Astrocyte (in vitro differentiated cells and primary cell): ENCODE results near the gene BTBD8. TPM values are rescaled to one million over a fixed set of nuclear protein-coding genes. Genes with fewer than 3 reads are reported as not detected.

Experiments used
- DNase-seq: peaks from one replicate; pipeline ENCODE4 v3.0.0-alpha.2; 2010; ENCODE audit warnings: low read depth
- FAIRE-seq: peaks from 2 replicates; lab custom pipeline; 2011; peaks lifted over from hg19 to GRCh38; lab: Jason Lieb, UNC
- H2AFZ ChIP-seq: 2 replicates; pipeline ENCODE4 v1.6.0; 2012; ENCODE audit warnings: low read depth, low read length, inconsistent platforms
- H3K27ac ChIP-seq: 2 replicates; pipeline ENCODE4 v1.5.1; 2011; ENCODE audit warnings: low read depth, low read length, inconsistent platforms
- H3K27me3 ChIP-seq: 2 replicates; pipeline ENCODE4 v1.6.0; 2011; ENCODE audit warnings: low read length, inconsistent platforms; ENCODE audit not compliant: insufficient read depth
- H3K36me3 ChIP-seq: 2 replicates; pipeline ENCODE4 v1.5.1; 2011; ENCODE audit warnings: low read length, inconsistent platforms; ENCODE audit not compliant: insufficient read depth
- H3K4me1 ChIP-seq: 2 replicates; pipeline ENCODE4 v1.5.1; 2011; ENCODE audit warnings: low read length, inconsistent platforms; ENCODE audit not compliant: insufficient read depth
- H3K4me2 ChIP-seq: 2 replicates; pipeline ENCODE4 v1.6.0; 2012; ENCODE audit warnings: low read length, inconsistent platforms
- H3K4me3 ChIP-seq: 2 replicates; pipeline ENCODE4 v1.5.1; 2011; ENCODE audit warnings: low read depth, mild to moderate bottlenecking, low read length, inconsistent platforms; ENCODE audit not compliant: insufficient read depth
- H3K79me2 ChIP-seq: 2 replicates; pipeline ENCODE4 v1.6.0; 2012; ENCODE audit warnings: mild to moderate bottlenecking, low read length, inconsistent platforms; ENCODE audit not compliant: insufficient read depth
- H3K9ac ChIP-seq: 2 replicates; pipeline ENCODE4 v1.6.0; 2012; ENCODE audit warnings: mild to moderate bottlenecking, low read length, inconsistent platforms
- H3K9me3 ChIP-seq: 2 replicates; pipeline ENCODE4 v1.5.1; 2012; ENCODE audit warnings: low read depth, mild to moderate bottlenecking, low read length, inconsistent platforms; ENCODE audit not compliant: insufficient read depth
- H4K20me1 ChIP-seq: 2 replicates; pipeline ENCODE4 v1.6.0; 2012; ENCODE audit warnings: low read length, inconsistent platforms; ENCODE audit not compliant: insufficient read depth
- H3K27ac Mint-ChIP-seq: one replicate; pipeline ENCODE4 v1.8.0; 2021; ENCODE audit warnings: mild to moderate bottlenecking, mixed read lengths; ENCODE audit not compliant: unreplicated experiment
- H3K27me3 Mint-ChIP-seq: one replicate; pipeline ENCODE4 v1.8.0; 2021; ENCODE audit warnings: low read depth, mixed read lengths; ENCODE audit not compliant: unreplicated experiment
- H3K36me3 Mint-ChIP-seq: one replicate; pipeline ENCODE4 v1.8.0; 2021; ENCODE audit warnings: low read depth, mixed read lengths; ENCODE audit not compliant: unreplicated experiment
- H3K4me1 Mint-ChIP-seq: one replicate; pipeline ENCODE4 v1.8.0; 2021; ENCODE audit warnings: low read depth, mixed read lengths; ENCODE audit not compliant: unreplicated experiment
- H3K4me3 Mint-ChIP-seq: one replicate; pipeline ENCODE4 v1.8.0; 2021; ENCODE audit warnings: mild to moderate bottlenecking, moderate library complexity, mixed read lengths; ENCODE audit not compliant: unreplicated experiment
- H3K9me3 Mint-ChIP-seq: one replicate; pipeline ENCODE4 v1.8.0; 2021; ENCODE audit warnings: mild to moderate bottlenecking, mixed read lengths; ENCODE audit not compliant: unreplicated experiment
- CTCF ChIP-seq: IDR thresholded peaks from 2 replicates; pipeline ENCODE4 v1.5.1; 2011; ENCODE audit warnings: low read depth, mild to moderate bottlenecking, inconsistent platforms, low read length, moderate library complexity; ENCODE audit not compliant: insufficient read depth
- EZH2 ChIP-seq: IDR thresholded peaks from 2 replicates; pipeline ENCODE4 v1.6.1; 2012; ENCODE audit warnings: mild to moderate bottlenecking, low read length, inconsistent platforms; ENCODE audit not compliant: insufficient read depth
- total RNA-seq: library from RNA; stranded (reverse); gene quantifications from 2 replicates; pipeline ENCODE4 v1.2.1, GENCODE V29; 2021

The BTBD8 gene
- total RNA-seq, 1 donor from 2014 or later: 1.8 TPM

DNA sequence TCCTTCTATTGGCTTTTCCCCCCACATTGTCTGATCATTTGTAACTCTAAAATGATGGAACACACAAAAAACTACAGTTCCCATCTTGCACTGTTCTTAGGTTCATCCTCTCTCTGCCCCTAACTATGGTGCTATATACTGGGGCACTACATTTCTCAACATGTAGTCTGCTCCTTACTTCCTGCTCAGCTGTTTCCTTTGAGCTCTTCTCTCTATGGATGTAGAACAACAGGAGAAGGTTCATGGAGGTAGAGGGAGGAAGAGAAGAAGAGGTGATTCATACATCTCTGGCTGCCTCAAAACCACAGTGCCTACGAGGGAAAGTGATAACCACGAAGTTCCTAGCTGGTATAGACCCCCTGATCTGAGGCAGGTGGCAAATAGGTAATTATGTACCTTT lies 130.6 kb downstream of the BTBD8 start:
- Histone ChIP-seq H4K20me1 (no peaks in the 10 kb centered on the region), H3K27ac (peak overlapping the region; percentile 29), H3K36me3 (no peaks in the 10 kb centered on the region), H3K4me1 (peaks cover 3% of the 10 kb centered on the region), H3K79me2 (no peaks in the 10 kb centered on the region), H3K27me3 (no peaks in the 10 kb centered on the region), H3K4me3 (no peak overlapping the region), H2AFZ (no peak overlapping the region), H3K4me2 (peak overlapping the region; percentile 40), H3K9ac (no peak overlapping the region), H3K9me3 (no peaks in the 10 kb centered on the region)
- peak; percentile 41 for FAIRE-seq
- H3K9me3 Mint-ChIP-seq: no peaks in the 10 kb centered on the region
- peaks cover 9% of the 10 kb centered on the region for H3K4me1 Mint-ChIP-seq
- TF ChIP-seq CTCF (no peak), EZH2 (no peak)
- DNase-seq: peak; percentile 53
- H3K27me3 Mint-ChIP-seq: no peaks in the 10 kb centered on the region
- H3K4me3 Mint-ChIP-seq: no peak overlapping the region
- peak overlapping the region; percentile 73 for H3K27ac Mint-ChIP-seq
- no peaks in the 10 kb centered on the region for H3K36me3 Mint-ChIP-seq

- DNase-seq: peak; percentile 85
- Mint-ChIP-seq H3K4me3 (no peak overlapping the region), H3K36me3 (no peaks in the 10 kb centered on the region), H3K4me1 (peaks cover 9% of the 10 kb centered on the region), H3K27ac (peak overlapping the region; percentile 73), H3K27me3 (no peaks in the 10 kb centered on the region), H3K9me3 (no peaks in the 10 kb centered on the region)
- TF ChIP-seq EZH2: no peak
- TF ChIP-seq CTCF: no peak
- no peaks in the 10 kb centered on the region for H3K27me3 ChIP-seq
- H3K36me3 ChIP-seq: no peaks in the 10 kb centered on the region
- no peaks in the 10 kb centered on the region for H4K20me1 ChIP-seq
- H3K9me3 ChIP-seq: no peaks in the 10 kb centered on the region
- H3K79me2 ChIP-seq: no peaks in the 10 kb centered on the region
- H3K4me2 ChIP-seq: peak overlapping the region; percentile 40
- H2AFZ ChIP-seq: no peak overlapping the region
- H3K9ac ChIP-seq: no peak overlapping the region
- H3K4me3 ChIP-seq: no peak overlapping the region
- peaks cover 3% of the 10 kb centered on the region for H3K4me1 ChIP-seq
- FAIRE-seq: no peak
- peak overlapping the region; percentile 29 for H3K27ac ChIP-seq
Measured at GRCh38 chr1:92211166-92211565, 131.0 kb downstream of the BTBD8 start.

GRCh38 chr1:92217721-92218120 lies 137.6 kb downstream of the BTBD8 start, which contains the start of gene C1orf146:
C1orf146 (plus strand) TSS chr1:92217915; CDS start chr1:92231421, 13,506 bp downstream.
- H3K4me2 ChIP-seq: no peak within 1 kb of the TSS
- H3K36me3 Mint-ChIP-seq: no peaks in the 10 kb centered on the region
- H3K27ac ChIP-seq: no peak within 1 kb of the TSS
- no peaks in the 10 kb centered on the region for H3K36me3 ChIP-seq
- no peak within 1 kb of the TSS for H3K9ac ChIP-seq
- no peak for FAIRE-seq
- no peaks in the 10 kb centered on the region for H3K9me3 ChIP-seq
- no peak for DNase-seq
- no peaks in the 10 kb centered on the region for H3K4me1 ChIP-seq
- no peaks in the 10 kb centered on the region for H3K4me1 Mint-ChIP-seq
- H3K27me3 ChIP-seq: no peaks in the 10 kb centered on the region
- no peaks in the 10 kb centered on the region for H3K79me2 ChIP-seq
- no peak within 1 kb of the TSS for H3K4me3 ChIP-seq
- H3K27ac Mint-ChIP-seq: no peak within 1 kb of the TSS
- H3K4me3 Mint-ChIP-seq: no peak within 1 kb of the TSS
- H3K9me3 Mint-ChIP-seq: no peaks in the 10 kb centered on the region
- peaks cover 3% of the 10 kb centered on the region for H3K27me3 Mint-ChIP-seq
- no peaks in the 10 kb centered on the region for H4K20me1 ChIP-seq
- TF ChIP-seq EZH2: no peak
- no peak for TF ChIP-seq CTCF
- H2AFZ ChIP-seq: no peak within 1 kb of the TSS
